Liver (tissue), 9 donors: ENCODE results near the gene ECI1. TPM values are rescaled to one million over a fixed set of nuclear protein-coding genes. Genes with fewer than 3 reads are reported as not detected.

Source experiments
- DNase-seq: peaks from one replicate; pipeline ENCODE4 v3.0.0-alpha.2; 2017; ENCODE audit warnings: low spot score
- H3K27ac ChIP-seq, 2 donors: one replicate each; pipeline ENCODE4 v1.7.0; 2013; ENCODE audit warnings: inconsistent platforms in 2 of 2, low read length in 2 of 2, control low read depth in 1 of 2, low read depth in 1 of 2, mild to moderate bottlenecking in 1 of 2
- H3K27me3 ChIP-seq, 4 donors: one replicate each; pipeline versions ENCODE4 v1.6.1 to v1.7.0; 2013; ENCODE audit warnings: low read length in 3 of 4, inconsistent platforms in 1 of 4, mild to moderate bottlenecking in 1 of 4, moderate library complexity in 1 of 4; ENCODE audit not compliant: control insufficient read depth in 4 of 4, insufficient read depth in 4 of 4
- H3K36me3 ChIP-seq, 4 donors: one replicate each; pipeline versions ENCODE4 v1.6.1 to v1.7.0; 2013; ENCODE audit warnings: low read length in 3 of 4, mild to moderate bottlenecking in 3 of 4, low read depth in 1 of 4, moderate library complexity in 1 of 4; ENCODE audit not compliant: control insufficient read depth in 4 of 4, insufficient read depth in 3 of 4
- H3K4me1 ChIP-seq, 4 donors: one replicate each; pipeline versions ENCODE4 v1.6.1 to v1.7.0; 2013; ENCODE audit warnings: low read length in 3 of 4, mild to moderate bottlenecking in 3 of 4, moderate library complexity in 1 of 4; ENCODE audit not compliant: control insufficient read depth in 4 of 4, insufficient read depth in 4 of 4
- H3K4me3 ChIP-seq, 3 donors: one replicate each; pipeline versions ENCODE4 v1.6.1 to v1.7.0; 2013; ENCODE audit warnings: low read length in 3 of 3, control low read depth in 1 of 3, low read depth in 1 of 3, mild to moderate bottlenecking in 1 of 3
- H3K9ac ChIP-seq, 2 donors: one replicate each; pipeline ENCODE4 v1.7.0; 2013; ENCODE audit warnings: low read length in 2 of 2, mild to moderate bottlenecking in 2 of 2, moderate library complexity in 2 of 2, control low read depth in 1 of 2, low read depth in 1 of 2
- H3K9me3 ChIP-seq, 4 donors: one replicate each; pipeline versions ENCODE4 v1.6.1 to v1.7.0; 2013; ENCODE audit warnings: low read length in 3 of 4; ENCODE audit not compliant: control insufficient read depth in 4 of 4
- CTCF ChIP-seq: fragments of 150-350 bp; IDR thresholded peaks from 2 replicates; pipeline ENCODE4 v1.5.1; 2017; ENCODE audit warnings: improper control_type of control experiment, low read depth, low read length; ENCODE audit not compliant: missing input control
- EGR1 ChIP-seq, 2 donors: IDR thresholded peaks; 2 replicates each; pipeline ENCODE4 v1.6.1; 2016 to 2018; ENCODE audit warnings: antibody characterized with exemption in 2 of 2, low read depth in 2 of 2
- FOXA1 ChIP-seq: IDR thresholded peaks from 2 replicates; pipeline ENCODE4 v1.6.1; 2016; ENCODE audit warnings: antibody characterized with exemption
- FOXA2 ChIP-seq: IDR thresholded peaks from 2 replicates; pipeline ENCODE4 v1.6.1; 2016; ENCODE audit warnings: antibody characterized with exemption
- GABPA ChIP-seq, 2 donors: IDR thresholded peaks in 1 of 2; conservative IDR thresholded peaks in 1 of 2; 2 replicates each; pipeline ENCODE4 v1.6.1; 2016; ENCODE audit warnings: antibody characterized with exemption in 2 of 2, mild to moderate bottlenecking in 1 of 2, moderate library complexity in 1 of 2
- HNF4A ChIP-seq, 2 donors: conservative IDR thresholded peaks; 2 replicates each; pipeline ENCODE4 v1.6.1; 2016; ENCODE audit warnings: antibody characterized with exemption in 2 of 2, mild to moderate bottlenecking in 2 of 2
- HNF4G ChIP-seq: IDR thresholded peaks from 2 replicates; pipeline ENCODE4 v1.6.1; 2016; ENCODE audit warnings: antibody characterized with exemption
- JUND ChIP-seq, 2 donors: IDR thresholded peaks; 2 replicates each; pipeline ENCODE4 v1.6.1; 2016; ENCODE audit warnings: antibody characterized with exemption in 2 of 2
- MAX ChIP-seq: IDR thresholded peaks from 2 replicates; pipeline ENCODE4 v1.6.1; 2016; ENCODE audit warnings: antibody characterized with exemption
- NR2F2 ChIP-seq: IDR thresholded peaks from 2 replicates; pipeline ENCODE4 v1.6.1; 2016; ENCODE audit warnings: antibody characterized with exemption
- RAD21 ChIP-seq, 2 donors: IDR thresholded peaks; 2 replicates each; pipeline ENCODE4 v1.6.1; 2016; ENCODE audit warnings: antibody characterized with exemption in 2 of 2, mild to moderate bottlenecking in 2 of 2
- REST ChIP-seq: IDR thresholded peaks from 2 replicates; pipeline ENCODE4 v1.6.1; 2016; ENCODE audit warnings: antibody characterized with exemption, mild to moderate bottlenecking
- RXRA ChIP-seq, 2 donors: IDR thresholded peaks; 2 replicates each; pipeline ENCODE4 v1.6.1; 2017 to 2018; ENCODE audit warnings: antibody characterized with exemption in 2 of 2, mild to moderate bottlenecking in 1 of 2
- SP1 ChIP-seq: IDR thresholded peaks from 2 replicates; pipeline ENCODE4 v1.6.1; 2018; ENCODE audit warnings: antibody characterized with exemption, mild to moderate bottlenecking
- TAF1 ChIP-seq: conservative IDR thresholded peaks from 2 replicates; pipeline ENCODE4 v1.6.1; 2016; ENCODE audit warnings: antibody characterized with exemption, mild to moderate bottlenecking
- YY1 ChIP-seq: IDR thresholded peaks from 2 replicates; pipeline ENCODE4 v1.6.1; 2016; ENCODE audit warnings: antibody characterized with exemption, mild to moderate bottlenecking
- WGBS: extraction: QIAGEN DNeasy Blood & Tissue Kit; methylation state at CpG from one replicate; pipeline ENCODE4 v1.1.7; 2013; 5-methylcytosine and 5-hydroxymethylcytosine counted together
- polyA plus RNA-seq, 2 donors: library from polyadenylated mRNA; stranded (reverse) in 1 of 2; unstranded in 1 of 2; fragments of 200-250 nt in 1 of 2; fragments of >200 nt in 1 of 2; fragmentation: Nextera tagmentation in 1 of 2; extraction: Ambion mirVana in 1 of 2; gene quantifications; one replicate each; pipeline versions ENCODE4 v1.2.1 to v1.2.3, GENCODE V29; 2013 to 2015
- total RNA-seq, 2 donors: library from RNA; depleted of rRNA; stranded (reverse); fragments of >200 nt; gene quantifications; one replicate each; pipeline ENCODE4 v1.2.3, GENCODE V29; 2014
- TF ChIP-seq, protein P1 (sequence below): IDR thresholded peaks from 2 replicates; pipeline ENCODE4 v1.6.1; 2016; ENCODE audit warnings: antibody characterized with exemption
- donor health status: healthy.
- donor health status: healthy.
- donor health status: healthy.
- donor health status: healthy.
- donor health status: healthy.

Gene ECI1
- total and polyA plus RNA-seq, 4 donors: 36.8 to 107 (median 79.5) TPM

DNA sequence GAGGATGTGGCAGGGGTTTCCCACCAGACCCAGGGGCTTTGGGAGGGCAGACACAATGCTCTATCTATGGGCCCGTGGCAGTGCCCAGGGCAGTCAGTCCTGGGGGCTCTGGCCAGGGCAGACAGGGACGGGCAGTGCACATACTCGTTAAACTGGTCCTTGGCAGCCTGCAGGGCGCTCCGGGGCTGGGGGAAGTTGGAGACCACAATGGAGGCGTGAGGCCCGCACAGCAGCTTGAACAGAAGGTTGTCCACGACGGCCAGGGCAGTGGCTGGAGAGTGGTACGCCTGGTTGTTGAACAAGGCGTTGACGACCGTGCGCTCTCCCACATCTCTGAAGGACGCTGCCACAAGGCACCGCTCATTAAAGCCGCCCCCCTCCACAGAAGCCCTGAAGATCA is 35.2 kb upstream of the ECI1 start:
- H3K27ac ChIP-seq: no peak overlapping the region
- no peak overlapping the region for H3K4me3 ChIP-seq
- DNase-seq: no peak
- H3K36me3 ChIP-seq: no peaks in the 10 kb centered on the region
- TF ChIP-seq CTCF (no peak), HNF4G (no peak), EGR1 (IDR thresholded peaks at IDR 0.05; ENCODE audit: low read depth in 2 of 2) (no peak)
- H3K27me3 ChIP-seq: no peaks in the 10 kb centered on the region
- 93% methylated on average over 17 of the region's 17 CpGs for WGBS
- no peaks in the 10 kb centered on the region for H3K4me1 ChIP-seq
- no peak overlapping the region for H3K9ac ChIP-seq
- H3K9me3 ChIP-seq: no peaks in the 10 kb centered on the region

DNA sequence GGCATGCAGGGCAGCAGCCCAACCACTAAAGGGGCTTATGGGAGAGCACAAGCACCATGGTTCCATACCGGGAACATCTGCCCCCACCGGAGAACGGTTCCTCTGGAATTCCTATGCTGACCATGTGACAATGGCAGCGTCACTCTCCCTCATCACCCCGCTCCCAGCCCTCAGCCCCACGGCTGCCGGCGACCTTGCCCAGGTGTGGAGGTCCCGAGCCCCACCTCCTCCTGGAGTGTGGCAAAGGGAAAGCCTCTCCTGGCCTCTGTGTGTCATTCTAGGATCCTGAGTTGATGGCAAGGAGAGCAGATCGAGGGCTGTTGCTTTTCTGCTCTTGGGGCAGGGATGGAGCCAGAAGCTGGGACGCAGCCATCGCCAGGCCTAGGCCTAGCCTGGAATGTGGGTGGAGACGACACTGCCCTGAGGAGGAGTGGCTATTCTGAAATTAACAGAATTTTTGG is 34.4 kb upstream of the ECI1 start:
- WGBS: 86% methylated on average over 13 of the region's 13 CpGs
- Histone ChIP-seq H3K4me3 (no peak overlapping the region), H3K9me3 (no peaks in the 10 kb centered on the region), H3K9ac (no peak overlapping the region), H3K4me1 (no peaks in the 10 kb centered on the region), H3K27ac (no peak overlapping the region), H3K27me3 (no peaks in the 10 kb centered on the region), H3K36me3 (no peaks in the 10 kb centered on the region)
- TF ChIP-seq JUND (IDR thresholded peaks at IDR 0.05) (no peak), SP1 (no peak), YY1 (no peak), NR2F2 (no peak), TAF1 (no peak), MAX (no peak), CTCF (no peak), HNF4A (conservative IDR thresholded peaks at IDR 0.05) (no peak), GABPA (IDR thresholded peaks at IDR 0.05 in 1 of 2, conservative IDR thresholded peaks at IDR 0.05 in 1 of 2) (no peak), REST (no peak), HNF4G (no peak), RXRA (IDR thresholded peaks at IDR 0.05) (no peak), FOXA2 (no peak), RAD21 (IDR thresholded peaks at IDR 0.05) (no peak), FOXA1 (no peak), EGR1 (IDR thresholded peaks at IDR 0.05; ENCODE audit: low read depth in 2 of 2) (no peak)
- TF ChIP-seq, protein P1, sequence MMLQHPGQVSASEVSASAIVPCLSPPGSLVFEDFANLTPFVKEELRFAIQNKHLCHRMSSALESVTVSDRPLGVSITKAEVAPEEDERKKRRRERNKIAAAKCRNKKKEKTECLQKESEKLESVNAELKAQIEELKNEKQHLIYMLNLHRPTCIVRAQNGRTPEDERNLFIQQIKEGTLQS: no peak
- DNase-seq: no peak
